Neural cell (in vitro differentiated cells): ENCODE results near the gene MAD1L1. TPM values are rescaled to one million over a fixed set of nuclear protein-coding genes. Genes with fewer than 3 reads are reported as not detected.

Experiments used
- H2AFZ ChIP-seq: fragments of 200-600, 300-800 bp; sonication (generic), shearing (Covaris generic); 2 replicates; pipeline ENCODE4 v1.6.0; 2014; ENCODE audit warnings: low read depth, mild to moderate bottlenecking, antibody characterized with exemption, low read length, moderate library complexity
- H3F3A ChIP-seq: fragments of 200-600 bp; shearing (Covaris generic); 2 replicates; pipeline ENCODE4 v1.6.1; 2016; ENCODE audit warnings: mild to moderate bottlenecking, moderate library complexity, mixed read lengths, antibody characterized with exemption, low read length; ENCODE audit not compliant: insufficient read depth, poor library complexity, severe bottlenecking
- H3K27ac ChIP-seq: fragments of 200-600, 300-800 bp; sonication (generic), shearing (Covaris generic); 2 replicates; pipeline ENCODE4 v1.5.1; 2014; ENCODE audit warnings: mild to moderate bottlenecking, low read length, moderate library complexity
- H3K27me3 ChIP-seq: fragments of 300-800, 200-600 bp; sonication (generic), shearing (Covaris generic); 2 replicates; pipeline ENCODE4 v1.6.0; 2014; ENCODE audit warnings: mild to moderate bottlenecking, low read depth, low read length, moderate library complexity; ENCODE audit not compliant: insufficient read depth
- H3K36me3 ChIP-seq: fragments of 300-800, 200-600 bp; sonication (generic), shearing (Covaris generic); 2 replicates; pipeline ENCODE4 v1.5.1; 2014; ENCODE audit warnings: mild to moderate bottlenecking, antibody characterized with exemption, low read length, moderate library complexity; ENCODE audit not compliant: insufficient read depth
- H3K4me2 ChIP-seq: fragments of 300-800, 200-600 bp; sonication (generic), shearing (Covaris generic); 2 replicates; pipeline ENCODE4 v1.6.0; 2014; ENCODE audit warnings: mild to moderate bottlenecking, low read length
- H3K4me3 ChIP-seq: fragments of 300-800, 200-600 bp; sonication (generic), shearing (Covaris generic); 2 replicates; pipeline ENCODE4 v1.5.1; 2014; ENCODE audit warnings: mild to moderate bottlenecking, low read length, moderate library complexity
- H3K79me2 ChIP-seq: fragments of 200-600 bp; shearing (Covaris generic); replicated peaks from 2 replicates; pipeline ENCODE4 v1.6.0; 2014; ENCODE audit warnings: mild to moderate bottlenecking, low read length, moderate library complexity; ENCODE audit not compliant: insufficient read depth
- H3K9ac ChIP-seq: fragments of 300-800, 200-600 bp; sonication (generic), shearing (Covaris generic); 2 replicates; pipeline ENCODE4 v1.6.1; 2016; ENCODE audit warnings: mild to moderate bottlenecking, low read length, mixed read lengths
- H3K9me2 ChIP-seq: fragments of 200-600 bp; shearing (Covaris generic); 2 replicates; pipeline ENCODE4 v1.6.1; 2016; ENCODE audit warnings: mild to moderate bottlenecking, low read length, mixed read lengths; ENCODE audit not compliant: insufficient read depth
- H3K9me3 ChIP-seq: fragments of 200-600, 300-800 bp; sonication (generic), shearing (Covaris generic); 2 replicates; pipeline ENCODE4 v1.6.1; 2016; ENCODE audit warnings: mild to moderate bottlenecking, mixed run types, low read length, moderate library complexity, mixed read lengths
- H4K20me1 ChIP-seq: fragments of 200-600 bp; shearing (Covaris generic); 2 replicates; pipeline ENCODE4 v1.6.1; 2016; ENCODE audit warnings: mild to moderate bottlenecking, mixed run types; ENCODE audit not compliant: insufficient read depth
- EP300 ChIP-seq: fragments of 450-650 bp; conservative IDR thresholded peaks from 2 replicates; pipeline ENCODE4 v1.6.1; 2014; ENCODE audit warnings: antibody characterized with exemption, mild to moderate bottlenecking, moderate library complexity; ENCODE audit not compliant: poor library complexity, severe bottlenecking
- EZH2 ChIP-seq: fragments of 200-600, 300-800 bp; shearing (Covaris generic), sonication (generic); IDR thresholded peaks from 2 replicates; pipeline ENCODE4 v1.6.1; 2014; ENCODE audit warnings: antibody characterized with exemption, low read length, borderline replicate concordance, mild to moderate bottlenecking; ENCODE audit not compliant: insufficient read depth, poor library complexity, severe bottlenecking
- MXI1 ChIP-seq: fragments of 450-650 bp; conservative IDR thresholded peaks from 2 replicates; pipeline ENCODE4 v1.6.1; 2014; ENCODE audit warnings: antibody characterized with exemption, mild to moderate bottlenecking; ENCODE audit not compliant: poor library complexity, severe bottlenecking
- POLR2AphosphoS5 ChIP-seq: IDR thresholded peaks from 2 replicates; pipeline ENCODE4 v1.6.1; 2012
- RAD21 ChIP-seq: fragments of 450-650 bp; conservative IDR thresholded peaks from 2 replicates; pipeline ENCODE4 v1.6.1; 2014; ENCODE audit warnings: antibody characterized with exemption, mild to moderate bottlenecking, moderate library complexity
- SMC3 ChIP-seq: fragments of 450-650 bp; conservative IDR thresholded peaks from 2 replicates; pipeline ENCODE4 v1.6.1; 2014; ENCODE audit warnings: antibody characterized with exemption, mild to moderate bottlenecking, moderate library complexity; ENCODE audit not compliant: poor library complexity
- TAF1 ChIP-seq: IDR thresholded peaks from 2 replicates; pipeline ENCODE4 v1.6.1; 2012; ENCODE audit warnings: low read depth
- polyA plus RNA-seq: library from polyadenylated mRNA; depleted of rRNA; stranded (reverse); fragments of >200 nt; gene quantifications from 2 replicates; pipeline ENCODE4 v1.2.3, GENCODE V29; 2014
- TF ChIP-seq, protein P1 (sequence below): fragments of 450-650 bp; IDR thresholded peaks from 2 replicates; pipeline ENCODE4 v1.5.1; 2014; ENCODE audit warnings: antibody characterized with exemption, mild to moderate bottlenecking, moderate library complexity; ENCODE audit not compliant: poor library complexity, severe bottlenecking
- TF ChIP-seq, protein P2 (sequence below): IDR thresholded peaks from 2 replicates; pipeline ENCODE4 v1.6.1; 2012; ENCODE audit warnings: borderline replicate concordance

The MAD1L1 gene
- polyA plus RNA-seq, 1 donor from 2014 or later: 31.4 TPM

DNA sequence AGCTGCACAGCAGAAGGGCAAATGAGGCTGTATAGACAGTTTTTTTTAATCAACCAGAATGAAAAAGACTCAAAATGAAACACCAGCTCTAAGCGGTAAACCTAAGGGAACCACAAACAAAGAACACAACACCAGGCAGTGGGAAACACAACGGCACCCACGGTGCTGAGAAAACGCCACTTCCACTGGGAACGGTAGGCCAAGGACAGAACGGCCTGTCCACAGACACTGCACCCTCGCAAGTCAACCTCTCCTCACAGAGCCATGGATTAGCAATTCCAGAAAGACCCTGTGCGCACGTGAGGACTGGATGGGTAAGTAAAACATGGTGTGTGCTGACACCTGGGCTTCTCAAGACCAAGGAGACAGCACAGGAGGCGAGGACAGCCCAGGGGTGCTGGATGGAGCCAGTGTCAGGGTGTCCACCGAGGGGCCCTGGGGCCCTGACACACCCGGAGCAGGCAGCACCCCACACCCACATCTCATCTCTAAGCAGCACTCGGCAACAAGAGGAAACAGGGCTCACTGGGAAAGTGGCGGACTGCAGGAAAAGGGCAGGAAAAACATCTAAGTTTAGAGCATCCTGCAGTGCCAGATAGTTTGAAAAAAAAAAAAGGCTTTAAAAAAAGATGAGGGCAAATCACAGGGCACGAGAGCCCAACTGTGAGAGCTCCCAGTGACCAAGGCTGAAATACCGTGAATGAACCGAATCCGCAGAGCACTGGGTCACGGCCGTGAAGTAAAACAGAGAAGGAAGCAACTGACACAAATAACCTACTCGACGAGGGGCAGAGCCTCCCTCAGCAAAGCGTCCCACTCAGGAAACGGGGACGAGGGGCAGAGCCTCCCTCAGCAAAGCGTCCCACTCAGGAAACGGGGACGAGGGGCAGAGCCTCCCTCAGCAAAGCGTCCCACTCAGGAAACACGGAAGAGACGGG lies 120.2 kb downstream of the MAD1L1 start:
- H3F3A ChIP-seq: no peaks in the 10 kb centered on the region
- H4K20me1 ChIP-seq: no peaks in the 10 kb centered on the region
- H3K4me3 ChIP-seq: no peak overlapping the region
- TF ChIP-seq, protein P1, sequence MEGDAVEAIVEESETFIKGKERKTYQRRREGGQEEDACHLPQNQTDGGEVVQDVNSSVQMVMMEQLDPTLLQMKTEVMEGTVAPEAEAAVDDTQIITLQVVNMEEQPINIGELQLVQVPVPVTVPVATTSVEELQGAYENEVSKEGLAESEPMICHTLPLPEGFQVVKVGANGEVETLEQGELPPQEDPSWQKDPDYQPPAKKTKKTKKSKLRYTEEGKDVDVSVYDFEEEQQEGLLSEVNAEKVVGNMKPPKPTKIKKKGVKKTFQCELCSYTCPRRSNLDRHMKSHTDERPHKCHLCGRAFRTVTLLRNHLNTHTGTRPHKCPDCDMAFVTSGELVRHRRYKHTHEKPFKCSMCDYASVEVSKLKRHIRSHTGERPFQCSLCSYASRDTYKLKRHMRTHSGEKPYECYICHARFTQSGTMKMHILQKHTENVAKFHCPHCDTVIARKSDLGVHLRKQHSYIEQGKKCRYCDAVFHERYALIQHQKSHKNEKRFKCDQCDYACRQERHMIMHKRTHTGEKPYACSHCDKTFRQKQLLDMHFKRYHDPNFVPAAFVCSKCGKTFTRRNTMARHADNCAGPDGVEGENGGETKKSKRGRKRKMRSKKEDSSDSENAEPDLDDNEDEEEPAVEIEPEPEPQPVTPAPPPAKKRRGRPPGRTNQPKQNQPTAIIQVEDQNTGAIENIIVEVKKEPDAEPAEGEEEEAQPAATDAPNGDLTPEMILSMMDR: no peak
- TF ChIP-seq EP300: no peak
- no peak for TF ChIP-seq SMC3
- TF ChIP-seq POLR2AphosphoS5: no peak
- no peak for TF ChIP-seq EZH2
- TF ChIP-seq TAF1: no peak
- no peak for TF ChIP-seq MXI1
- TF ChIP-seq RAD21: no peak
- TF ChIP-seq, protein P2, sequence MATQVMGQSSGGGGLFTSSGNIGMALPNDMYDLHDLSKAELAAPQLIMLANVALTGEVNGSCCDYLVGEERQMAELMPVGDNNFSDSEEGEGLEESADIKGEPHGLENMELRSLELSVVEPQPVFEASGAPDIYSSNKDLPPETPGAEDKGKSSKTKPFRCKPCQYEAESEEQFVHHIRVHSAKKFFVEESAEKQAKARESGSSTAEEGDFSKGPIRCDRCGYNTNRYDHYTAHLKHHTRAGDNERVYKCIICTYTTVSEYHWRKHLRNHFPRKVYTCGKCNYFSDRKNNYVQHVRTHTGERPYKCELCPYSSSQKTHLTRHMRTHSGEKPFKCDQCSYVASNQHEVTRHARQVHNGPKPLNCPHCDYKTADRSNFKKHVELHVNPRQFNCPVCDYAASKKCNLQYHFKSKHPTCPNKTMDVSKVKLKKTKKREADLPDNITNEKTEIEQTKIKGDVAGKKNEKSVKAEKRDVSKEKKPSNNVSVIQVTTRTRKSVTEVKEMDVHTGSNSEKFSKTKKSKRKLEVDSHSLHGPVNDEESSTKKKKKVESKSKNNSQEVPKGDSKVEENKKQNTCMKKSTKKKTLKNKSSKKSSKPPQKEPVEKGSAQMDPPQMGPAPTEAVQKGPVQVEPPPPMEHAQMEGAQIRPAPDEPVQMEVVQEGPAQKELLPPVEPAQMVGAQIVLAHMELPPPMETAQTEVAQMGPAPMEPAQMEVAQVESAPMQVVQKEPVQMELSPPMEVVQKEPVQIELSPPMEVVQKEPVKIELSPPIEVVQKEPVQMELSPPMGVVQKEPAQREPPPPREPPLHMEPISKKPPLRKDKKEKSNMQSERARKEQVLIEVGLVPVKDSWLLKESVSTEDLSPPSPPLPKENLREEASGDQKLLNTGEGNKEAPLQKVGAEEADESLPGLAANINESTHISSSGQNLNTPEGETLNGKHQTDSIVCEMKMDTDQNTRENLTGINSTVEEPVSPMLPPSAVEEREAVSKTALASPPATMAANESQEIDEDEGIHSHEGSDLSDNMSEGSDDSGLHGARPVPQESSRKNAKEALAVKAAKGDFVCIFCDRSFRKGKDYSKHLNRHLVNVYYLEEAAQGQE: no peak
- no peak overlapping the region for H3K27ac ChIP-seq
- no peaks in the 10 kb centered on the region for H3K9me2 ChIP-seq
- no peaks in the 10 kb centered on the region for H3K9me3 ChIP-seq
- no peak overlapping the region for H3K9ac ChIP-seq
- H3K36me3 ChIP-seq: no peaks in the 10 kb centered on the region
- no peak overlapping the region for H3K4me2 ChIP-seq
- H3K79me2 ChIP-seq: no peaks in the 10 kb centered on the region
- no peak overlapping the region for H2AFZ ChIP-seq
- no peaks in the 10 kb centered on the region for H3K27me3 ChIP-seq

GRCh38 chr7:2111568-2111967 lies 121.2 kb downstream of the MAD1L1 start:
- Histone ChIP-seq H3K9me2 (no peaks in the 10 kb centered on the region), H4K20me1 (no peaks in the 10 kb centered on the region), H3K27me3 (no peaks in the 10 kb centered on the region), H3K79me2 (no peaks in the 10 kb centered on the region), H3F3A (no peaks in the 10 kb centered on the region), H3K36me3 (no peaks in the 10 kb centered on the region), H3K27ac (no peak overlapping the region), H3K4me2 (no peak overlapping the region), H3K9ac (no peak overlapping the region), H2AFZ (no peak overlapping the region), H3K9me3 (no peaks in the 10 kb centered on the region), H3K4me3 (no peak overlapping the region)
- TF ChIP-seq POLR2AphosphoS5 (no peak), MXI1 (no peak), SMC3 (no peak), EP300 (no peak), RAD21 (no peak), TAF1 (no peak), EZH2 (no peak)
- TF ChIP-seq, protein P1: no peak
- TF ChIP-seq, protein P2: no peak
